Measurements from ENCODE around the gene TMEM244. TPM values are rescaled to one million over a fixed set of nuclear protein-coding genes. Genes with fewer than 3 reads are reported as not detected.

Gene TMEM244, protein sequence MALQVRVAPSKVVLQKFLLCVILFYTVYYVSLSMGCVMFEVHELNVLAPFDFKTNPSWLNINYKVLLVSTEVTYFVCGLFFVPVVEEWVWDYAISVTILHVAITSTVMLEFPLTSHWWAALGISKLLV
- total RNA-seq, result not detected

DNA sequence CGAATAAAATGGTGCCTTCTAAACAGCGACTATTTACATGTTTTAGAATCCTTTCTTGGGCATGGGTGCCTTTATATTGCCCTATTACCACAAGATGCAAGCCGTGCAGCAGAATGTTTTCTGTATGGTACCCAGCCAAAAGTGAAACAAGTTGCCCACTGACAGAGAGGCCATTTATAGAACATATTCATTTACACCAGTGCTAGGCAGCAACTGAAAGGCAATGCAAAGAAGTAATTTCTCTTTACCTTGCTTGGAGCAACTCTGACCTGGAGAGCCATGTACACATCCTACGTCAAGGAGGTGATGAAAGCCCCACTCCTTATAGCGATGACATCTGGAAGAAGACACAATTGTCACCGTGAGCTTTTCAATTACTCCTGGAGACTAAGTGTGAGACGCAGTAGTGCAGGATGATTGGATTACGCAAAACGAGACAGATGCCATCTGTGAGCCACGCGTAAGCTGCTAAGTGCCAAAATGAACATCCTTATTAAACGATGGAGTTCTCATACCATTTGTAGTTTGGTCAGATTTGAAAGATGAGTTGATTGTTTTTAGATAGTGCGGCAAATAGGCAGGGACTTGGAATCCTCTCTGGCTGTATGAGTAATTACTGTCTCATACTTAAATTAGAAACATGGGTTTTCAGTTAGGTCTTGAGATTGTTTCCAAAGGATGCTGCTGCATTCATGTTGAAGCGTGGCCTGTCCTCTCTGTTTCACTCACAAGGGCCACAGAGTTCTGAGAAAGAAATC is at the start of gene TMEM244:
Gene TMEM244, minus strand, starts transcription at position 408 of the 758 bp plus-strand sequence. Its CDS starts 127 bp downstream, at position 281.
- no peaks in the 10 kb centered on the region for H3K9me3 ChIP-seq
- no peaks in the 10 kb centered on the region for H3K27me3 ChIP-seq
- no peak for DNase-seq (ENCODE audit: low spot score in 2 of 2)
- H3K27ac ChIP-seq, result no peak within 1 kb of the TSS
- TF ChIP-seq, protein P1, sequence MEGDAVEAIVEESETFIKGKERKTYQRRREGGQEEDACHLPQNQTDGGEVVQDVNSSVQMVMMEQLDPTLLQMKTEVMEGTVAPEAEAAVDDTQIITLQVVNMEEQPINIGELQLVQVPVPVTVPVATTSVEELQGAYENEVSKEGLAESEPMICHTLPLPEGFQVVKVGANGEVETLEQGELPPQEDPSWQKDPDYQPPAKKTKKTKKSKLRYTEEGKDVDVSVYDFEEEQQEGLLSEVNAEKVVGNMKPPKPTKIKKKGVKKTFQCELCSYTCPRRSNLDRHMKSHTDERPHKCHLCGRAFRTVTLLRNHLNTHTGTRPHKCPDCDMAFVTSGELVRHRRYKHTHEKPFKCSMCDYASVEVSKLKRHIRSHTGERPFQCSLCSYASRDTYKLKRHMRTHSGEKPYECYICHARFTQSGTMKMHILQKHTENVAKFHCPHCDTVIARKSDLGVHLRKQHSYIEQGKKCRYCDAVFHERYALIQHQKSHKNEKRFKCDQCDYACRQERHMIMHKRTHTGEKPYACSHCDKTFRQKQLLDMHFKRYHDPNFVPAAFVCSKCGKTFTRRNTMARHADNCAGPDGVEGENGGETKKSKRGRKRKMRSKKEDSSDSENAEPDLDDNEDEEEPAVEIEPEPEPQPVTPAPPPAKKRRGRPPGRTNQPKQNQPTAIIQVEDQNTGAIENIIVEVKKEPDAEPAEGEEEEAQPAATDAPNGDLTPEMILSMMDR (IDR thresholded peaks at IDR 0.05), result no peak
- TF ChIP-seq POLR2A (IDR thresholded peaks at IDR 0.05) (no peak), EP300 (IDR thresholded peaks at IDR 0.05) (no peak)
- no peaks in the 10 kb centered on the region for H3K36me3 ChIP-seq
- peaks cover 0 to 23% (median 0%) of the 10 kb centered on the region in 4 donors for H3K4me1 ChIP-seq
- 77% methylated on average over 14 of the region's 14 CpGs for WGBS, 2 donors
- peak within 1 kb of the TSS in 1 of 4 donors; percentile 16 for H3K4me3 ChIP-seq

DNA sequence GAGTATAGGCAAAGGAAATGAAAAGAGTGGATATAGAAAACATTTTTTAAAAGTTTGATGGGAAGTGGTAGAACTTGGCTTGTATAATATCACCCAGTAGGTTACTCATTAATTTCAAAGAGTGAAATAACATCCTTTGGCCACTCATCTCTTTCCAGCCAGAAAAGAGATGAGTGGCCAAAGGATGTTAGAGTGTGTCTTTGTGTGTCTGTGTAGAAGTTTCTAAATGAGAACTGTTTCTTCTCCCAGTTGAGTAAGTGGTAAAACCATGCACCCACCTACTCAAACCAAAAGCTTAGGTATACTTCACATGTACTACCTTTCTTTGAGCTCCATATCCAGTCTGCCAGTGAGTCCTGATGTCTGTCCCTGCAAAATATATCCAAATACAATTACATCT is 47.7 kb upstream of the TMEM244 start:
- no peaks in the 10 kb centered on the region for H3K27me3 ChIP-seq
- H3K9me3 ChIP-seq, result no peaks in the 10 kb centered on the region
- DNase-seq (ENCODE audit: low spot score in 2 of 2), result no peak
- no peaks in the 10 kb centered on the region for H3K36me3 ChIP-seq
- no peak overlapping the region for H3K27ac ChIP-seq
- H3K4me1 ChIP-seq, result no peaks in the 10 kb centered on the region
- no peak overlapping the region for H3K4me3 ChIP-seq
- TF ChIP-seq POLR2A (IDR thresholded peaks at IDR 0.05), result no peak
- TF ChIP-seq, protein P1 (IDR thresholded peaks at IDR 0.05), result no peak
- no peak for TF ChIP-seq EP300 (IDR thresholded peaks at IDR 0.05)

DNA sequence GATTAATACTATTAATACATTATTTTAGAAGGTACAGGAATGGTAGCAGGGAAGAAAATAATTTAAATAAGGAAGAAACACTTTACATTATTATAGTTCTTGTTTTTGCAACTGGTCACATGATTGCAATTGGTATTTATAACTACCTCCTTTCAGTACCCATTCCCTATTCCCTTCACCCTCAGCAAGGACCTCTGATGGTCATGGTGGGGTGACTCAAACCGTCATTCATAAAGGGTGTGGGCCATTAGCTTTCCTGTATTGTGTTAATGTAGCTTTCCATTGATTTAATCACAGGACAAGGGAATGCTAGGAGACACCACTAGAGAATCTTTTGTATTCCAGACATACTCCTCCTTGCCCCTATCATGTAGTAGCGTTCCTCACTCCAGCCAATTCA is 47.2 kb upstream of the TMEM244 start:
- 67 to 80% methylated on average over 2 of the region's 2 CpGs for WGBS, 2 donors
- Histone ChIP-seq H3K4me3 (no peak overlapping the region), H3K27ac (no peak overlapping the region), H3K36me3 (no peaks in the 10 kb centered on the region), H3K9me3 (no peaks in the 10 kb centered on the region), H3K4me1 (no peaks in the 10 kb centered on the region), H3K27me3 (no peaks in the 10 kb centered on the region)
- no peak for TF ChIP-seq EP300 (IDR thresholded peaks at IDR 0.05)
- TF ChIP-seq, protein P1 (IDR thresholded peaks at IDR 0.05), result no peak
- TF ChIP-seq POLR2A (IDR thresholded peaks at IDR 0.05), result no peak
- DNase-seq (ENCODE audit: low spot score in 2 of 2), result no peak

DNA sequence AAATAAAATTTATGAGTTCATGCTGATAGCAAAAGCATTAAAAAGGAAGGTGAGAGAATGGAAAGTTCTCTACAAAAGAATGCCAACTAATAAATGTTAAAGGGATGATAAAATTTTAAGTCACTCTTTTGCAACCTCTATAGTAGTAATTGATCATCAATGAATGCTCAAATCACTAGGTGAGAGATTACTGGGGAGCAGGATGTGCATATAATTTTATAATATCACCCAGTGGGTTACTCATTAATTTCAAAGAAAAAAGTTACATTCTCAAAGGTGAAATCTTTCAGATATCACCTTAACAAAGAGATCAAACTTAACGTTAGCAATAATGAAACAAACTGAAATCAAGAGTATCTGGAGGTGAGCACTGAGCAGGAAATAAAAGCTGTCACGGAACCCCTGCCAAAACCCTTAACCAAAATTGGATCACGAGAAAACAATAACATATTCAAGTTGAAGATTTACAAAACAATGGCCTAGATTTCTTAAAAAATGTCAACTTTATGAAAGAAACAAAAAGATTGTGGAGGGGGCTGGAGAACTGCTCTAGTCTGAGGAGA is 45.5 kb upstream of the TMEM244 start:
- H3K27ac ChIP-seq, result no peak overlapping the region
- DNase-seq (ENCODE audit: low spot score in 2 of 2), result no peak
- TF ChIP-seq POLR2A (IDR thresholded peaks at IDR 0.05), result no peak
- no peak for TF ChIP-seq EP300 (IDR thresholded peaks at IDR 0.05)
- TF ChIP-seq, protein P1 (IDR thresholded peaks at IDR 0.05), result no peak
- H3K9me3 ChIP-seq, result no peaks in the 10 kb centered on the region
- no peak overlapping the region for H3K4me3 ChIP-seq
- no peaks in the 10 kb centered on the region for H3K4me1 ChIP-seq
- no peaks in the 10 kb centered on the region for H3K36me3 ChIP-seq
- WGBS, 2 donors, result 63 to 66% methylated on average over 3 of the region's 3 CpGs
- H3K27me3 ChIP-seq, result no peaks in the 10 kb centered on the region

DNA sequence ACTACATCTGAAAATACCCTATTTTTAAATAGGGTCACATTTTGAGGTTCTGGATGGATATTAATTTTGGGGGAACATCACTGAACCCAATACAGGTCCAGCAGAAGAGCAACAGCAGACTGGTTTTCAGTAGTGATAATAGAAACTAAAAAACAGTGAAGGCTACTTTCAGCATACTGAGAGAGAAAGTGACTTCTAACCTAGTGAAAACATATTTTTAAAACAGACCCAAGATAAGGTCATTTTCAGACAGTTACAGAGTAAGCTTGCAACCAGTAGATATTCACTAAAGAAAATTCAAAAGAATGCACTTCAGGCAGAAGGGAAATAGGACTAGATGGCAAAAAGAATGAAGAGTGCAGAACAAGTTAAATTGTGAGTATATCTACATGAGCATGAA is 42.0 kb upstream of the TMEM244 start:
- no peak for DNase-seq (ENCODE audit: low spot score in 2 of 2)
- H3K27ac ChIP-seq, result no peak overlapping the region
- no peaks in the 10 kb centered on the region for H3K36me3 ChIP-seq
- no peaks in the 10 kb centered on the region for H3K4me1 ChIP-seq
- H3K9me3 ChIP-seq, result no peaks in the 10 kb centered on the region
- TF ChIP-seq, protein P1 (IDR thresholded peaks at IDR 0.05), result no peak
- TF ChIP-seq POLR2A (IDR thresholded peaks at IDR 0.05) (no peak), EP300 (IDR thresholded peaks at IDR 0.05) (no peak)
- no peak overlapping the region for H3K4me3 ChIP-seq
- H3K27me3 ChIP-seq, result no peaks in the 10 kb centered on the region

All from tibial nerve (tissue), 4 donors.